Cerebellar cortex (tissue), 1 donor: ENCODE results near the gene TTLL5.

Experiments
- DNase-seq: peaks from one replicate; pipeline ENCODE4 v3.0.0-alpha.2; 2015; ENCODE audit warnings: low spot score

The TTLL5 gene

GRCh38 chr14:75702616-75703261 lies 41.7 kb downstream of the TTLL5 start:
- peak; percentile 6 for DNase-seq

- DNase-seq = no peak
Measured at GRCh38 chr14:75703467-75703866, 42.4 kb downstream of the TTLL5 start.

- DNase-seq = no peak
Measured at GRCh38 chr14:75705014-75705413, 44.0 kb downstream of the TTLL5 start.

GRCh38 chr14:75709207-75709812 lies 48.3 kb downstream of the TTLL5 start:
- peak; percentile 81 for DNase-seq

- DNase-seq = peak; percentile 23
Measured at GRCh38 chr14:75711105-75711795, 50.2 kb downstream of the TTLL5 start.

- DNase-seq = peak; percentile 13
Measured at GRCh38 chr14:75711796-75712211, 50.8 kb downstream of the TTLL5 start.

- no peak for DNase-seq
Measured at GRCh38 chr14:75714991-75715390, 53.9 kb downstream of the TTLL5 start.

GRCh38 chr14:75715926-75716780 lies 55.1 kb downstream of the TTLL5 start:
- DNase-seq = no peak

GRCh38 chr14:75717729-75718128 lies 56.7 kb downstream of the TTLL5 start:
- no peak for DNase-seq

GRCh38 chr14:75718199-75718598 lies 57.2 kb downstream of the TTLL5 start:
- DNase-seq = no peak

- no peak for DNase-seq
Measured at GRCh38 chr14:75720116-75720515, 59.1 kb downstream of the TTLL5 start.

- peak; percentile 35 for DNase-seq
Measured at GRCh38 chr14:75720842-75721498, 59.9 kb downstream of the TTLL5 start.

- DNase-seq = no peak
Measured at GRCh38 chr14:75723716-75724115, 62.7 kb downstream of the TTLL5 start.

- DNase-seq = no peak
Measured at GRCh38 chr14:75724414-75725204, 63.6 kb downstream of the TTLL5 start.

GRCh38 chr14:75725481-75725880 lies 64.4 kb downstream of the TTLL5 start:
- DNase-seq = no peak

GRCh38 chr14:75726321-75726720 lies 65.3 kb downstream of the TTLL5 start:
- DNase-seq = no peak

GRCh38 chr14:75727124-75727523 lies 66.1 kb downstream of the TTLL5 start:
- no peak for DNase-seq

GRCh38 chr14:75732888-75733287 lies 71.8 kb downstream of the TTLL5 start:
- no peak for DNase-seq

- no peak for DNase-seq
Measured at GRCh38 chr14:75734854-75735253, 73.8 kb downstream of the TTLL5 start.

GRCh38 chr14:75736845-75737485 lies 75.9 kb downstream of the TTLL5 start:
- no peak for DNase-seq

- no peak for DNase-seq
Measured at GRCh38 chr14:75738192-75738591, 77.1 kb downstream of the TTLL5 start.
